Memory B cell (primary cell): Measurements from ENCODE around the gene ZFYVE28.

Experiments
- ATAC-seq: fragments of 150-1000 bp; cut with Tn5 transposase; 2 replicates; pipeline ENCODE4 v1.10.0; 2021; ENCODE audit warnings: low read depth, mild to moderate bottlenecking, moderate library complexity
- DNase-seq, 2 donors: peaks; one replicate each; pipeline ENCODE4 v3.0.0; 2022; ENCODE audit warnings: low spot score in 2 of 2
- H3K27ac Mint-ChIP-seq: one replicate; pipeline ENCODE4 v1.8.0; 2022; ENCODE audit warnings: mild to moderate bottlenecking, moderate library complexity, mixed read lengths
- H3K27me3 Mint-ChIP-seq: one replicate; pipeline ENCODE4 v1.8.0; 2022; ENCODE audit warnings: mixed read lengths
- H3K36me3 Mint-ChIP-seq: one replicate; pipeline ENCODE4 v1.8.0; 2022; ENCODE audit warnings: mild to moderate bottlenecking, mixed read lengths
- H3K4me1 Mint-ChIP-seq: one replicate; pipeline ENCODE4 v1.8.0; 2022; ENCODE audit warnings: mixed read lengths
- H3K4me3 Mint-ChIP-seq: one replicate; pipeline ENCODE4 v1.8.0; 2022; ENCODE audit warnings: mild to moderate bottlenecking, moderate library complexity, mixed read lengths
- H3K9me3 Mint-ChIP-seq: one replicate; pipeline ENCODE4 v1.8.0; 2022; ENCODE audit warnings: mixed read lengths

Gene ZFYVE28

DNA sequence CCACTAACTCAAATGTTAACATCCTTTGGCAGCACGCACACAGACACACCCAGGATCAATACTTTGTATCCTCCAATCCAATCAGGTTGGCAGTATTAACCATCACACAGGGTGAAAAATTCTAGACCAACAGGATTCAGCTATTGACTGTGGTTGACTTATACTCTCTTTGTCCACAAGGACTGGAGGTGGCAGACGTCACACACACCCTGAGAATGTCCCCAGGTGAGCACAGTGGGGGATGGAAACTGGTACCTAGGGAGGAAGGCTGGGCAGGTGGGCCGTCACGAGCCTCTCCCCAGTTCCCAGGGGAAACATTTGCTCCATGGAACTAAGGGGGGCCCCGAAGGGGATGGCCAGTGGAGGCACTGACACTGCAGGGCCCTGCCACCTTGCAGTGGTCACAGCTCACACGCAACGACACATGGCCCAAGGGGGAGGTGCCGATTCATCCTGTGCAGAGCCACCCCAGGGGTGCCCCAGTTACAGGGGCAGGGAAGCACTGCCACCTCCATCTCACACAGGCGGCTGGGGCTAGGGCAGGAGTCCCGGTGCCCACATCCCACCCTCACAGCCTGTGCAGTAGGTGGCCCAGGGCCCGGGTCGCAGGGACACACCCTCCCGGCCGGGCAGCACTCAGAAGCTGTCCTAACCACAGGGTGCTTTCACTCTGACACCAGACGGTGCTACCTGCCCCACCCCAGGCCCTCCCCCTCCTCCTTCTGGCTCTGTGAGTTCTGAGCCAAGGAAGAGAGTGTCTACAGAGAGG, 17.4 kb downstream of the ZFYVE28 start:
- no peak for DNase-seq
- Mint-ChIP-seq H3K9me3 (peaks cover 2% of the 10 kb centered on the region), H3K4me3 (no peak overlapping the region), H3K36me3 (peaks cover 4% of the 10 kb centered on the region), H3K27ac (no peak overlapping the region), H3K27me3 (peaks cover 21% of the 10 kb centered on the region), H3K4me1 (peaks cover 3% of the 10 kb centered on the region)
- ATAC-seq: no peak

DNA sequence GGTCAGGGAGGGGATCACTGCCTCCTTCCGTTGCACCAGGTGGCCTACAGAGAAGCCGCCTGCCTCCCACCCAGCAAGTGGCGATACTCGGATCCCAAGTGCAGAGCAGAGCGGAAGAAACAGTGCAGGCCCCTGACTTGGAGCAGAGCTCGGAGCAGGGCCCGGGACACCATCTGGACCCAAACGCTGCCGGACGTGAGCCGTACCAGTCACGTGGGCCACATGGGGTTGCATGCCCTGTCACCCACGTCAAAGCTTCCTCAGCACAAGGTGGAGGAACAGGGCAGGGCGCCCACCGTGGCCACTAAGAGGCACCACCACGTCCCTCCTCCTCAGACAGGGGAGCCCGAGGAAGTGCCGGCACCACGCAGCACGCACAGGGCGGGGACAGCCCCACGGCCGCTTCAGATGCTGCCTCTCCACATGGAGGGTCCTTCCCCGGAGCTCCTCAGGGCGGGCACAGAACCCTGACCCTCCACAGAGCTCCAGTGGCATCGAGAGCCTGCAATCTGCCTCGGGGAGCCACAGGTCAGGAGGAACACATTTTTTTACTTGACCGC, 18.7 kb downstream of the ZFYVE28 start:
- no peak for ATAC-seq
- no peak overlapping the region for H3K4me3 Mint-ChIP-seq
- H3K4me1 Mint-ChIP-seq: peaks cover 3% of the 10 kb centered on the region
- H3K9me3 Mint-ChIP-seq: peaks cover 2% of the 10 kb centered on the region
- no peak for DNase-seq
- H3K36me3 Mint-ChIP-seq: peaks cover 4% of the 10 kb centered on the region
- peaks cover 27% of the 10 kb centered on the region for H3K27me3 Mint-ChIP-seq
- H3K27ac Mint-ChIP-seq: no peak overlapping the region

DNA sequence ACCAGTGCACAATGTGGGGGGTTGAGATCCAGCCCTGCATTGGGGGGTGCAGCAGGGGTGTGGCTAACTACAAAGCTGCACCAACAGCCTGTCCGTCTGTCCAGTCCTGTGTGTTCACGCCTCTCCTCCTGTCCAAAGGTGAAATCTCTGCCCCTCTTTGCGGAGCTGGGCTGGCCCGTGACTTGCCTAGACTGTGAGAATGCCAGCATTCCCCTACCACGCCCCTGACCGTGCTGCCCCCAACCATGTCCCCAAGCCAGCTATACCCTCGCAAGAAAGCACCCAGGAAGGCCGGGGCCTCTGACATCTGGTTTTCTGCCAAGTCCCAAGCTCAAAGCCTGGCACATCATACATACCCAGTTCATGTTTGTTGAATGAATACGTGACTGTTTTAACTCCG, 19.2 kb downstream of the ZFYVE28 start:
- Mint-ChIP-seq H3K36me3 (peaks cover 4% of the 10 kb centered on the region), H3K9me3 (peaks cover under 1% of the 10 kb centered on the region), H3K4me1 (peaks cover 3% of the 10 kb centered on the region), H3K27ac (no peak overlapping the region), H3K27me3 (peaks cover 31% of the 10 kb centered on the region), H3K4me3 (no peak overlapping the region)
- ATAC-seq: no peak
- no peak for DNase-seq

DNA sequence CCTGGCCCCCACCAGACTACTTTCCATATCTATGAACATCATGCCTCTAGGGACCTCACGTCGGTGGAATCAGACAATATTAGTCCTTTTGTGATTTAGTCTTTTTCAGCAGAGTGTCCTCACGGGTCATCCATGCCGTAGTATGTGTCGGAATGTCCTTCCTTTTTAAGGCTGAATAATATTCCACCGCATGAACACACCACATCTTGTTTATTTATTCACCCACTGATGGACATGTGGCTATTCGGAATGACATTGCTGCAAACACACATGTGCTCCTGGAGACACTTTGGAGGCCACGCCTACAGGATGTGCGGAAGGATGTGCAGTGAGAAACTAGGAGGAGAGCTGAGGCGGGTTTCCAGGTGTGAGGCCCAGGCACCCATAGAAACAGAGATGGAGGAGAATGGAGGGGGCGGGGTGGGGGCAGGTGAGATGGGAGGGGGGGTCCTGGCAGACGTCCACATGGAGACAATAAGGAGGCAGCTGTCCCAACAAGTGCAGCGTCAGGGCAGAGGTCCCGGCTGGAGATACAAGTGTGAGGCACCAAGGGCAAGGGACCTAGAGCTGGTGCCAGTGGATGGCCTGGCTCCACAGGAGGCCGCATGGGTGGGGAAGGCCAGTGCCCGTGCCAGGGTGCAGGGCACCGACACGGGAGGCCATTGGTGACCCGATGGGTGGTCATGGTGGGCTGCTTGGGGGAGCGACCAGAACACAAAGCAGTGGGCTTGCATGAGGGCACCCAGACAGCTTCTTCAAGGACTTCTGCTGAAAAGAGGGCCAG, 20.7 kb downstream of the ZFYVE28 start:
- Mint-ChIP-seq H3K27ac (no peak overlapping the region), H3K27me3 (peaks cover 37% of the 10 kb centered on the region), H3K9me3 (no peaks in the 10 kb centered on the region), H3K4me3 (no peak overlapping the region), H3K4me1 (peaks cover 11% of the 10 kb centered on the region), H3K36me3 (peaks cover 4% of the 10 kb centered on the region)
- DNase-seq: no peak
- no peak for ATAC-seq

DNA sequence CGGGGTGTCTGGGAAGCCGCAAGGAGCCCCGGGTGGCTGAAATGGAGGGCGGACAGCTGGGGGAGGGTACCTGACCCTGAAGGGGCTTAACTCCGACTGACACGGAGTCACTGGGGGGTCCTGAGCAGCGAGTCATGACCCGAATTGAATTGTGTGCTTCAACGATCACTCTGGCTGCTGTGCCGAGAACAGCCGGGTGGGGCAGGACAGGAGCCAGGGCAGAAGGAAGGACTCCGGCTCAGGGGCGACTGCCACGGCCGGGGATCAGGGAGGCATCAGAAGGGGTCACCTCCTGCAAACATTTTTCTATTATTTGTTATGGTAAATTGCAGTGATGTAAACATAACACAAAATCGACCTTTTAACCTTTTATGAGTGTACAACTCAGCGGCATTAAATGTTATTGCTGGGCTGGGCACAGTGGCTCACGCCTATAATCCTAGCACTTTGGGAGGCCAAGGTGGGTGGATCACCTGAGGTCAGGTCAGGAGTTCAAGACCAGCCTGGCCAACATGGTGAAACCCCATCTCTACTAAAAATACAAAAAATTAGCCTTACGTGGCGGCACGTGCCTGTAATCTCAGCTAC, 21.6 kb downstream of the ZFYVE28 start:
- Mint-ChIP-seq H3K27ac (no peak overlapping the region), H3K4me1 (peaks cover 13% of the 10 kb centered on the region), H3K36me3 (peaks cover 4% of the 10 kb centered on the region), H3K9me3 (no peaks in the 10 kb centered on the region), H3K4me3 (no peak overlapping the region), H3K27me3 (peaks cover 42% of the 10 kb centered on the region)
- ATAC-seq (no peak), DNase-seq (no peak)

DNA sequence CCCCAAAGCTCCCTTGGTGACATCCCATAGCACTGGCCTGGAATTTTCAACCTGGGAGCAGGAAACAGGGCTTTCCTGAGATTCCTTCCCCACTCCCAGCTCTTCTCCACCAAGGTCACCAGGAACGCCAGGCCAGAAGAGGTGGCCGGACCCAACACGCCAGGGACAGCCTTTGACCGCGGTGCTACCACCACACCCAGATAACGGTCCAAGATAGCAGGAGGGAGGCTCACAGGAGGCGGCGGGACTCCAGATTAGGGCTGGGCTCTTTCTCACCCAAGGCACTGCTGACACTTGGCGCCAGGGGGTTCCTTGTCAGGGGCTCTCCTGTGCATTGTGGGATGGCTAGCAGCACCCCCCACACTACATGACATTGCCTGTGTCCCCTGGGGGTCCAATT, 22.9 kb downstream of the ZFYVE28 start:
- Mint-ChIP-seq H3K4me3 (no peak overlapping the region), H3K27ac (no peak overlapping the region)
- no peak for DNase-seq

DNA sequence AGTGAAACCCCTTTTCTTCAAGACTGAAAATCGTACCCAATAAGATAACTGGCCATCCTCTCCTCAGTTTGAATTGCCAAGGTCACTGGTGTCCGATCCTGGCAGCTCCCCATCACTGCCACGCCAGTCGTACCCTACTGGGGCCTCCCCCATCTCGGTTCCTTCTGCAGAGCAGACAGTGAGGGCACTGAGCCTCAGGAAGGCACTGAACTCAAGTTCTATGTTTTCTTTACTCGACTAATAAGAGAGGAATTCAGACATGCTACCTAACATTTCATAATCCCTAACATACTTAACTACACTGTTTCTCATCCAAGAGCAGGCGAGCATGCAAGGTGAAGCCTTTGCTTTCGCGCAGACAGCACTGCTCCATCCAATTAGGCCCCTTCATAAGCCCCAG, 23.4 kb downstream of the ZFYVE28 start:
- H3K36me3 Mint-ChIP-seq: peaks cover 4% of the 10 kb centered on the region
- H3K9me3 Mint-ChIP-seq: no peaks in the 10 kb centered on the region
- no peak for DNase-seq
- H3K27me3 Mint-ChIP-seq: peaks cover 44% of the 10 kb centered on the region
- no peak for ATAC-seq
- no peak overlapping the region for H3K4me3 Mint-ChIP-seq
- H3K27ac Mint-ChIP-seq: no peak overlapping the region
- H3K4me1 Mint-ChIP-seq: peaks cover 21% of the 10 kb centered on the region

More for the DNA sequence above, 22.9 kb downstream of the ZFYVE28 start:
- ATAC-seq: no peak
- Mint-ChIP-seq H3K27me3 (peaks cover 47% of the 10 kb centered on the region), H3K9me3 (no peaks in the 10 kb centered on the region), H3K4me1 (peaks cover 21% of the 10 kb centered on the region), H3K36me3 (peaks cover 4% of the 10 kb centered on the region)

DNA sequence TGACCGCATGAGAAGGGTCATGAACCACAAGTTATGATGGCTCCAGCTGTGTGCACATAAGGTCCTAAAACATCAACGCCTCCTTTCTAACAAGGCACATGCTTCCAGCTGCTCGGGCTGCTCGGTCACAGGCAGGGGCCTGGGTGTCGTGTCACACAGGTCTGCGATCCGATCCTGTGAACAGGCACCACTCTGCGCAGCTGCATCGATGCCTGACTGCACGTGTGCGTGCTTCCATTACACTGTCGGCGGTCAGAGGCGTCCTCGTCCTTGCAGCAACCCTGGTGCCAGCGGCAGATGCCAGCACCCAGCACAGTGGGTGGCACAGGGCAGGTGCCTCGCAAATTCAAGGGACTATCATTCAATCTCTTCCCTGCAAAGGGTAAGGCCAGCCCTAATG, 23.9 kb downstream of the ZFYVE28 start:
- Mint-ChIP-seq H3K27ac (no peak overlapping the region), H3K9me3 (no peaks in the 10 kb centered on the region), H3K36me3 (peaks cover 4% of the 10 kb centered on the region), H3K4me3 (no peak overlapping the region), H3K4me1 (peaks cover 23% of the 10 kb centered on the region), H3K27me3 (peaks cover 49% of the 10 kb centered on the region)
- no peak for DNase-seq
- no peak for ATAC-seq

DNA sequence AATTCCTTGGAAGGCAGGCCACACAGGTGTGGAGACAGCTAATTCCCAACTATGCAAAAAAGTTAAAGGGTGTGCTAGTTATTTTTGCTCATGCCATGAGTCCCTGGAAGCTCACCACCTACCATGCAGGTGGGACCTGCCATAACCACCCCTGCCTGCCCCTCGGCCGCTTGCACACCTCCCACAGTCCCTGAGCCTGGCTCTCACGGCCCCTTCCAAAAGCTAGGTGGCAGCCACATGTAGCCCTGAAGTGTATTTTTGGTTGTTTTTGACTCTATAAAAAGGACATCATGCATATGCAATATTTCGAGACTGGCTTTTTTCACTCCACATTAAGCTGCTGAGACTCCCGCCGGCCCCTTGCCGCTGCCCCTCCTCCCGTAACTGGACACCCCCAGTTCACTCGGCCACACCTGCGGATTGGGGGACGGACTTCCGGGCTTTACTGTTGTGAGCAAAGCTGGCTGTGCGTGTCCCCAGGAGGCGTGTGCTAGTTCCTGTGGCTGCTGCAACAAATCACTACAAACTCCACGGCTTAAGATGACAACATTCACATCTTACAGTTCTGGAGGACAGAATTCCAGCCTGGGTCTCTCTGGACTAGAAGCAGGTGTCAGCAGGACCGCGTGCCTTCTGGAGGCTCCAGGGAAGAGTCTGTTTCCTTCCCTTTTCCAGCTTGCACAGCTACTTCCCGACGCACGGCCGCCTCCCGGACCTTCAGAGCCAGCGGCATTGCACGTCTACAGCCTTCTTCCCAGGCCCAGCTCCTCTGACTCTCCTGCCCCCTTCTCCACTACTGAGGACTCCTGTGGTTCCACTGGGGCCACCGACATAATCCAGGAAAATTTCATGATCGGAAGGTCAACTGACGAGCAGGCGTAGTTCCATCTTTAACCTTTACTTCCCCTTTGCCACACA, 24.8 kb downstream of the ZFYVE28 start:
- Mint-ChIP-seq H3K27ac (no peak overlapping the region), H3K4me3 (peak overlapping the region; percentile 77), H3K27me3 (peaks cover 48% of the 10 kb centered on the region), H3K36me3 (peaks cover 4% of the 10 kb centered on the region), H3K9me3 (no peaks in the 10 kb centered on the region), H3K4me1 (peaks cover 23% of the 10 kb centered on the region)
- ATAC-seq (peak; percentile 42), DNase-seq (no peak)

DNA sequence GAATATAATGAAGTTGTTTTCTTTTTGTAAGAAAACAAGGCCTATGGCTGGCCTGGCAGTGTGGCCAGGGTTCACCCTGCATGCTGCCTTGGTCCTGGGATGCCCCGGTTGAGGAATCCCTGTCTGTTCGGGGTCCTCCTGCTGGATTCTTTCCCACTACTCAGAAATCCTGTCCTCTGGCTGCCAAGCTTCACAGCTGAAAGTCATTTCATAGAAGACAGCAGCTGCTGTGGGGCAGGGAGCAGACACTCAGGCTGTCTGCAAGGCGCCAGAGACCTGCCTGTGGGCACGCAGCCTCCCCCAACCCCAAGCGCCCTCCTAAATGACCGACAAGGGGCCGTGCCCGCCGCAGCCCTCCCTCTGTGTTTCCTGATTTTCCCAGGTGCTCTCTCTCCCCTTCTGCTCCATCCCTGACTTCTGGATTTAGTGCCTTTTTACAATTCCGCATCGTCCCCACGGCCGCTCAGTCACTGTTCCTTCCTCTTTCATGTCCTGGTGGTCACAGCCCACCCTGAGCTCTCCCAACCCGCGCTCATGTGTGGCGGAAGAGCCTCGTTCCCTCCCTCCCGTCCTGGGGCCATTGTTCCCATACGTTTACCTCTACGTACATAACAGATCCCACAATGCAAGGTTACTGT, 27.5 kb downstream of the ZFYVE28 start:
- Mint-ChIP-seq H3K4me3 (peak overlapping the region; percentile 43), H3K27ac (no peak overlapping the region), H3K9me3 (no peaks in the 10 kb centered on the region), H3K27me3 (peaks cover 46% of the 10 kb centered on the region), H3K36me3 (no peaks in the 10 kb centered on the region), H3K4me1 (peaks cover 20% of the 10 kb centered on the region)
- DNase-seq (no peak), ATAC-seq (peak; percentile 53)

DNA sequence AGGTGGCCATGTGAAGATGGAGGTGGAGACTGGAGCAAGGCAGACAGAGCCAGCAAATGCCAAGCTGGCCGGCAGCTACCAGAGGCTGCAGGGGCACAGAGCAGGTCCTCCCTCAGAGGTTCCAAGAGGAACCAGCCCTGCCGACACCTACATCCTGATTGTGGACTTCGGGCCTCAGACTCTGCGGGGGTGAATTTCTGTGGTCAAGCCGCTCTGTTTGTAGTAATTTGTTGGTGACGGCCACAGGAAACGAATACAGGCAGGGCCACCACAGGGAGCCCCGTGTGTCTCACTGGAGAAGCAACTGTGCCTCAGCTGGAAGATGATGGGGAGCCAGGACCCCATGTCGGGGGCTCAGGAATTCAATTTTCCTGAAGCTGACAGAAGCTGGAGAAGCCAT, 28.3 kb downstream of the ZFYVE28 start:
- no peak for ATAC-seq
- Mint-ChIP-seq H3K4me1 (peaks cover 20% of the 10 kb centered on the region), H3K9me3 (no peaks in the 10 kb centered on the region), H3K36me3 (no peaks in the 10 kb centered on the region), H3K27me3 (peaks cover 44% of the 10 kb centered on the region), H3K27ac (no peak overlapping the region), H3K4me3 (no peak overlapping the region)
- no peak for DNase-seq

DNA sequence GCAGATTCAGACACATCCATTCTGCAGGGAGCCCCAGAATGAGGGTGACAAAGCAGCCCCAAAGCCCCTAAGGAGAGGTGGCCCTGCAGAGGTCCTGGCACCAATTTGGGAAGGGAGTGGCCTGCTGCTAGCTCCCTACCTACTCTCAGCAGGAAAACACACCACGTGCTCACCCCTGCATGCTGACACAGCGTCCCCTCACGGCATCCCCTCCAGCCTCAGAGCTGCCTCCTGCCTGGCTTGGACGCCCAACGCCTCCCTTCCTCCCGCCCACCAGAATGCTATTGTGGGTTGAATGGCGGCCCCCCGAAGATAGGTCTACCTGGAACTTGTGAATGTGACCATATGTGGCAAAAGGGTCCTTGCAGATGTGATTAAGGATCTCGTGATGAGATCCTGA, 28.8 kb downstream of the ZFYVE28 start:
- peaks cover 40% of the 10 kb centered on the region for H3K27me3 Mint-ChIP-seq
- H3K27ac Mint-ChIP-seq: no peak overlapping the region
- H3K36me3 Mint-ChIP-seq: no peaks in the 10 kb centered on the region
- H3K4me3 Mint-ChIP-seq: no peak overlapping the region
- peaks cover 20% of the 10 kb centered on the region for H3K4me1 Mint-ChIP-seq
- no peaks in the 10 kb centered on the region for H3K9me3 Mint-ChIP-seq
- DNase-seq (no peak), ATAC-seq (no peak)
